Bone marrow (tissue), 2 donors: ENCODE measurements around the gene BLOC1S4.

Experiments used
- DNase-seq, 2 donors: peaks; one replicate each; lab custom pipeline; 2025; lab: John Stamatoyannopoulos, UW

The BLOC1S4 gene

GRCh38 chr4:6764976-6765620, 49.1 kb downstream of the BLOC1S4 start:
- DNase-seq = no peak

DNA sequence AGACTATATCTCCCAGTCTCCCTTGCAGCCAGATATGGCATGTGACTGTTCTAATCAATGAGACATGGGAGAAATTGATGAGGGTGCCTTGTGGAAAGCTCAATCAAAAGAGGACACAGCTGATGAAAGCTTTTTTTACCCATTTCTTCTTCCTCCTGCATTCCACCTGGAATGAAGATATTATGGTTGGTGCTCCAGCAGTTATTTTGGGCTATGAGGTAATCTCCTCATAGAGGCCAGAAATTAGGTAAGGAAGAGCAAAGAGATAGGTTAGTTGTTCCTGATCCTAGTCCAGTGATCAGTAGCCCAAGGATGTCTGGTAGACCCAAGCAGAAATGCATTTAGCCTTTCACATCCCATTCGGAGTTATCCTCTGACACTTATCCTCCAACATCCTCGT, 49.7 kb downstream of the BLOC1S4 start:
- no peak for DNase-seq
